ENCODE results near the gene KANSL1.

The KANSL1 gene

DNA sequence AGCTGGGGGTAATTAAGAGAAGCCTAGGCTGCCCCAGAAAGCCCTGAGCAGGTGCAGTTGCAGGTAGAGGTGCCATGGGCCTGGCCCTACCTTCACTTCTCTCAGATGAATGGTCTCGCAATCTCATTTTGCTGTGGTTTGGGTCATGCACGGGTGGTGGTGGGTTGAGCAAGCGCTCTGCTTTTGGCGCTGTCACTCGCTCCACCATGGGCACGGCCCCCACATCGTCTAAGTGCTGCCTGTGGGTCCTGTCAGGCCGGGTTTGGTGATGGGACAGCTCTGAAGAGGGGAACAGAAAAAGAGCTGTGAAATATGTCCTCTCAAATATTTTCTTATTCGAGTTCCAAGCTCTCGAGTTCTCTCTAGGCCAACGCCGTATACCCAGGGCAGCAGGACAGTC, 154.3 kb downstream of the KANSL1 start:
- in situ Hi-C loops (cut with HindIII; ENCODE audit: low pct_unique_long_range_greater_than_20kb, low sequenced_read_pairs) = no loop called here
- no peak for DNase-seq (ENCODE audit: low read depth in 1 of 2, low spot score in 1 of 2)
- TF ChIP-seq JUND (IDR thresholded peaks at IDR 0.05; ENCODE audit: low read depth) = no peak

DNA sequence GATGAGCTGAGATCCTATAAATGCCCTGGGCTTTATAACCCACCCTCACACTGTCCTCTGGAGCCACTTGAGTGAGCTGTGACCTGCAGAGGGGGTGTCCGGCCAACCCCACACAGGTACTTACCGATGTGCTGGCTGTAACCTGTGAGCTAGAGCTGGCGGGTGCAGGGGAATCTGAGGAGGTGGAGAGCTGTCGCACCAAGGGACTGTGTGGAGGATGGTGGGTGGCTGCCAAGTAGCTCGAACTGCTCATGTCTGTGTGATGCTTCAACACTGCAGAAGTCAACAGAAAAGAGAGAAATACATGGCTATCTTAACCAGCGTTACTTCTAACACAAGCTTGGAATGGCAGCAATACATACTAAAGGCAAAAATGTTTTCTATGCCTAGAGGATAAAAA, 154.8 kb downstream of the KANSL1 start:
- TF ChIP-seq JUND (IDR thresholded peaks at IDR 0.05; ENCODE audit: low read depth) = no peak
- no peak for DNase-seq (ENCODE audit: low read depth in 1 of 2, low spot score in 1 of 2)
- in situ Hi-C loops (cut with HindIII; ENCODE audit: low pct_unique_long_range_greater_than_20kb, low sequenced_read_pairs) = no loop called here

DNA sequence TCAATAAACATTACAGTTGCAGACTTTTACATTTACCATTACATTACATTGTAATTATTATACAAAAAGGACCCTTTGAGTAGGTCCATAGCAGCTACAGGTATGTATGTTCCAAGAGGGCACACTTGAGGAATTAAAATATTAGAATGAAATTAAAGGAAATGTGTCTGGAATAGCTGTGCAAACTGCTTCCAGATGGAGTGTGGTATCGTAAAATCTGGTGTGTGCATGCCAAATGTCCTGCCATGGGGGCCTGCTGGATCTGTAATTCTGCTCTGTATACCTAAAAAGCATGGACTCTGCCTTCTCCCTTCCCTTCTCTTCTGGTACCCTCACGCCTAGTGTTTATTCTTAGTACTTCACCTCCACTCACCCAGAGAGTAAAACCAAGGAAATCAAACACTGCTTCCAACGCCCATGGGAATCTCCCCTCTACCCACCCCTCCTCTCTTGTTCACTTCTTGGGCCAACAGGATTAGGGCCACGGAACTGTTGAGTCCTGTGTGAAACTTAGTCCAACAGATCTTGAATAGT, 155.4 kb downstream of the KANSL1 start:
- DNase-seq (ENCODE audit: low read depth in 1 of 2, low spot score in 1 of 2) = no peak
- in situ Hi-C loops (cut with HindIII; ENCODE audit: low pct_unique_long_range_greater_than_20kb, low sequenced_read_pairs) = no loop called here
- TF ChIP-seq JUND (IDR thresholded peaks at IDR 0.05; ENCODE audit: low read depth) = no peak

- no peak for TF ChIP-seq JUND (IDR thresholded peaks at IDR 0.05; ENCODE audit: low read depth)
- no peak for DNase-seq (ENCODE audit: low read depth in 1 of 2, low spot score in 1 of 2)
- in situ Hi-C loops (cut with HindIII; ENCODE audit: low pct_unique_long_range_greater_than_20kb, low sequenced_read_pairs) = no loop called here
Measured at GRCh38 chr17:46036491-46036890, 156.7 kb downstream of the KANSL1 start.

- DNase-seq (ENCODE audit: low read depth in 1 of 2, low spot score in 1 of 2) = no peak
- TF ChIP-seq JUND (IDR thresholded peaks at IDR 0.05; ENCODE audit: low read depth) = no peak
- in situ Hi-C loops (cut with HindIII; ENCODE audit: low pct_unique_long_range_greater_than_20kb, low sequenced_read_pairs) = no loop called here
Measured at GRCh38 chr17:46035112-46035818, 158.0 kb downstream of the KANSL1 start.

DNA sequence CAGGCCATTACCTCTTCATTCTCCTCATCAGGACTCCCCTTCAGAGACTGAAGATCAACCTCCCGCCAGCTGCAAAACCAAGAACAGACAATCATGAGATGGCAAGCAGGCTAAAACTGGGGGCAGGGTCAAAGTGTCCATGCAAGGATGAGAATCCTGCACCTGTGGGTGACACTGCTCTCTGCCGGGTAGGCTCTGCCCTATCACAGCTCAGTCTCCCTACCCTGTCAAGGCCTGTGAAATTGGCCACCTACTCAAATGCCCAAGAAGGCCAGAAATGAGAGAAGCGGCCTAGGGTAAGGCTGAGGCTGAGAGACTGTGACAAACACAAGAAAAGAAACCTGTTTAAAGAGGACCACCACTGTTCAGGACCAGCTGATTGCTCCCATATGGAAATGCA, 159.8 kb downstream of the KANSL1 start:
- no peak for DNase-seq (ENCODE audit: low read depth in 1 of 2, low spot score in 1 of 2)
- in situ Hi-C loops (cut with HindIII; ENCODE audit: low pct_unique_long_range_greater_than_20kb, low sequenced_read_pairs) = no loop called here
- TF ChIP-seq JUND (IDR thresholded peaks at IDR 0.05; ENCODE audit: low read depth) = no peak

GRCh38 chr17:46032909-46033308, 160.3 kb downstream of the KANSL1 start:
- in situ Hi-C loops (cut with HindIII; ENCODE audit: low pct_unique_long_range_greater_than_20kb, low sequenced_read_pairs) = no loop called here
- DNase-seq (ENCODE audit: low read depth in 1 of 2, low spot score in 1 of 2) = no peak
- no peak for TF ChIP-seq JUND (IDR thresholded peaks at IDR 0.05; ENCODE audit: low read depth)

- in situ Hi-C loops (cut with HindIII; ENCODE audit: low pct_unique_long_range_greater_than_20kb, low sequenced_read_pairs) = no loop called here
- no peak for DNase-seq (ENCODE audit: low read depth in 1 of 2, low spot score in 1 of 2)
- no peak for TF ChIP-seq JUND (IDR thresholded peaks at IDR 0.05; ENCODE audit: low read depth)
Measured at GRCh38 chr17:46031920-46032319, 161.3 kb downstream of the KANSL1 start.

DNA sequence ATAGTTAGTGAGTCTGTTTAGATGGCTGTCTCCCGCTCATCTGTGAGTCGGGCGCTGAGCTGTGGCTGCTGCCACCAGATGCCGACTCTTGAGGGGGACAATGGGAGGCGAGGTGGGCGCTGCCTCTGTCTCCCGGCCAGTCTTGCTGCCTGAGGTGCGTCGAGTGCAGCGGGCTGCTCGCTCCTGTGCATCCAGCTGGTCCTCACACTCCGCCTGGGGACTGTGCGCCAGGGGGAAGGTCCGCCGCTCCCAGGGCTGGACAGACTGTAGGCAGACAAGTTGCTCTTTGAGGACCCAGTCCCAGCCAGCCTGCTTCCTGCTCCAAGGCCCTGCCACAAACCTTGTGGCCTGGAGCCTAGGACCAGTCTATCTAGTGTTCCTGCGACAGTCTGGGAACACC, 161.8 kb downstream of the KANSL1 start:
- DNase-seq (ENCODE audit: low read depth in 1 of 2, low spot score in 1 of 2) = no peak
- no peak for TF ChIP-seq JUND (IDR thresholded peaks at IDR 0.05; ENCODE audit: low read depth)
- in situ Hi-C loops (cut with HindIII; ENCODE audit: low pct_unique_long_range_greater_than_20kb, low sequenced_read_pairs) = no loop called here

- DNase-seq (ENCODE audit: low read depth in 1 of 2, low spot score in 1 of 2) = no peak
- in situ Hi-C loops (cut with HindIII; ENCODE audit: low pct_unique_long_range_greater_than_20kb, low sequenced_read_pairs) = no loop called here
- TF ChIP-seq JUND (IDR thresholded peaks at IDR 0.05; ENCODE audit: low read depth) = no peak
Measured at GRCh38 chr17:46030752-46031151, 162.5 kb downstream of the KANSL1 start.

- DNase-seq (ENCODE audit: low read depth in 1 of 2, low spot score in 1 of 2) = no peak
- no peak for TF ChIP-seq JUND (IDR thresholded peaks at IDR 0.05; ENCODE audit: low read depth)
- in situ Hi-C loops (cut with HindIII; ENCODE audit: low pct_unique_long_range_greater_than_20kb, low sequenced_read_pairs) = no loop called here
Measured at GRCh38 chr17:46029627-46030026, 163.6 kb downstream of the KANSL1 start.

GRCh38 chr17:46028981-46029565, 164.2 kb downstream of the KANSL1 start:
- in situ Hi-C loops (cut with HindIII; ENCODE audit: low pct_unique_long_range_greater_than_20kb, low sequenced_read_pairs) = no loop called here

GRCh38 chr17:46028374-46028773, 164.9 kb downstream of the KANSL1 start:
- TF ChIP-seq JUND (IDR thresholded peaks at IDR 0.05; ENCODE audit: low read depth) = no peak
- in situ Hi-C loops (cut with HindIII; ENCODE audit: low pct_unique_long_range_greater_than_20kb, low sequenced_read_pairs) = no loop called here
- no peak for DNase-seq (ENCODE audit: low read depth in 1 of 2, low spot score in 1 of 2)

More at GRCh38 chr17:46028981-46029565, 164.2 kb downstream of the KANSL1 start:
- no peak for TF ChIP-seq JUND (IDR thresholded peaks at IDR 0.05; ENCODE audit: low read depth)
- DNase-seq (ENCODE audit: low read depth in 1 of 2, low spot score in 1 of 2) = no peak
